SU-DHL-6 (cell line): ENCODE measurements around the gene SOX10.

ENCODE experiments used
- H2AFZ ChIP-seq: fragments of 200-600 bp; sonication (generic); 2 replicates; pipeline ENCODE4 v1.6.1; 2014; ENCODE audit warnings: low read depth, mild to moderate bottlenecking, moderate library complexity, mixed read lengths, antibody characterized with exemption, low read length; ENCODE audit not compliant: severe bottlenecking
- H3F3A ChIP-seq: fragments of 200-600 bp; shearing (Covaris generic); 2 replicates; pipeline ENCODE4 v1.6.0; 2016; ENCODE audit warnings: antibody characterized with exemption, mild to moderate bottlenecking; ENCODE audit not compliant: insufficient read depth
- H3K27ac ChIP-seq: fragments of 200-600 bp; sonication (generic); 2 replicates; pipeline ENCODE4 v1.5.1; 2016; ENCODE audit warnings: low read depth, mild to moderate bottlenecking, low read length, moderate library complexity, mixed read lengths
- H3K27me3 ChIP-seq: fragments of 200-600 bp; sonication (generic), shearing (Covaris generic); 2 replicates; pipeline ENCODE4 v1.6.0; 2014; ENCODE audit warnings: mild to moderate bottlenecking, low read length
- H3K36me3 ChIP-seq: fragments of 200-600 bp; sonication (generic); 2 replicates; pipeline ENCODE4 v1.6.1; 2014; ENCODE audit warnings: mild to moderate bottlenecking, low read length, mixed read lengths
- H3K4me2 ChIP-seq: fragments of 300-600, 200-600 bp; shearing (Covaris generic), sonication (generic); 2 replicates; pipeline ENCODE4 v1.6.0; 2014; ENCODE audit warnings: low read length, low read depth, mild to moderate bottlenecking; ENCODE audit not compliant: poor library complexity, severe bottlenecking
- H3K4me3 ChIP-seq: fragments of 200-600 bp; sonication (generic); 2 replicates; pipeline ENCODE4 v1.5.1; 2014; ENCODE audit warnings: antibody characterized with exemption, low read length, mild to moderate bottlenecking, mixed read lengths; ENCODE audit not compliant: insufficient read depth, poor library complexity, severe bottlenecking
- H3K79me2 ChIP-seq: fragments of 200-600 bp; sonication (generic); 2 replicates; pipeline ENCODE4 v1.6.1; 2014; ENCODE audit warnings: mild to moderate bottlenecking, low read length, moderate library complexity; ENCODE audit not compliant: insufficient read depth
- H3K9ac ChIP-seq: fragments of 200-600 bp; sonication (generic); 2 replicates; pipeline ENCODE4 v1.7.0; 2014; ENCODE audit warnings: mild to moderate bottlenecking, low read length
- H3K9me2 ChIP-seq: fragments of 200-600 bp; sonication (generic); replicated peaks from 2 replicates; pipeline ENCODE4 v1.6.1; 2014; ENCODE audit warnings: low read length; ENCODE audit not compliant: insufficient read depth
- H3K9me3 ChIP-seq: fragments of 200-600 bp; sonication (generic); 2 replicates; pipeline ENCODE4 v1.6.1; 2014; ENCODE audit warnings: low read length, mixed read lengths; ENCODE audit not compliant: insufficient read depth
- H4K20me1 ChIP-seq: fragments of 200-600 bp; sonication (generic); 2 replicates; pipeline ENCODE4 v1.6.1; 2014; ENCODE audit warnings: low read depth, mild to moderate bottlenecking, antibody characterized with exemption, low read length, moderate library complexity, mixed read lengths
- EZH2phosphoT487 ChIP-seq: fragments of 200-600 bp; sonication (generic), shearing (Covaris generic); conservative IDR thresholded peaks from 2 replicates; pipeline ENCODE4 v1.6.1; 2018; ENCODE audit warnings: mild to moderate bottlenecking, antibody characterized with exemption, low read length, moderate library complexity, mixed read lengths
- TF ChIP-seq, protein P1 (sequence below): fragments of 200-600 bp; sonication (generic); IDR thresholded peaks from one replicate; pipeline ENCODE4 v1.5.1; 2017; ENCODE audit warnings: antibody characterized with exemption, mild to moderate bottlenecking, low read length, moderate library complexity; ENCODE audit not compliant: insufficient read depth, poor library complexity, severe bottlenecking

The SOX10 gene

DNA sequence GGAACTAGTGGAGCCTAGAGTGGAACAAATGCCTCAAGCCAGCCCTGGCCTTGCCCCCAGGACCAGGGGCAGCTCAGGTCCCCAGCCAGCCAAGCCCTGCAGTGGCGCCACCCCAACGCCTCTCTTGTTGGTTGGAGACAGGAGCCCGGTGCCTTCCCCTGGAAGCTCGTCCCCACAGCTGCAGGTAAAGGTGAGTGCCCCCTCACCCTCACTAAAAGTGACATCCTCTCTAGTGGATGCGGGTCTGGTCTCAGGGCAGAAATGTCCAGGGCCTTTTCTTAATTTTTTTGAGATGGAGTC, 56.8 kb downstream of the SOX10 start:
- Histone ChIP-seq H3K27ac (no peak overlapping the region), H3K36me3 (no peaks in the 10 kb centered on the region), H3K9me2 (no peaks in the 10 kb centered on the region), H3K79me2 (no peaks in the 10 kb centered on the region), H4K20me1 (no peaks in the 10 kb centered on the region), H3K27me3 (no peaks in the 10 kb centered on the region), H3K4me2 (no peak overlapping the region), H3F3A (no peaks in the 10 kb centered on the region), H3K9me3 (no peaks in the 10 kb centered on the region), H3K9ac (no peak overlapping the region), H3K4me3 (no peak overlapping the region), H2AFZ (no peak overlapping the region)
- TF ChIP-seq, protein P1, sequence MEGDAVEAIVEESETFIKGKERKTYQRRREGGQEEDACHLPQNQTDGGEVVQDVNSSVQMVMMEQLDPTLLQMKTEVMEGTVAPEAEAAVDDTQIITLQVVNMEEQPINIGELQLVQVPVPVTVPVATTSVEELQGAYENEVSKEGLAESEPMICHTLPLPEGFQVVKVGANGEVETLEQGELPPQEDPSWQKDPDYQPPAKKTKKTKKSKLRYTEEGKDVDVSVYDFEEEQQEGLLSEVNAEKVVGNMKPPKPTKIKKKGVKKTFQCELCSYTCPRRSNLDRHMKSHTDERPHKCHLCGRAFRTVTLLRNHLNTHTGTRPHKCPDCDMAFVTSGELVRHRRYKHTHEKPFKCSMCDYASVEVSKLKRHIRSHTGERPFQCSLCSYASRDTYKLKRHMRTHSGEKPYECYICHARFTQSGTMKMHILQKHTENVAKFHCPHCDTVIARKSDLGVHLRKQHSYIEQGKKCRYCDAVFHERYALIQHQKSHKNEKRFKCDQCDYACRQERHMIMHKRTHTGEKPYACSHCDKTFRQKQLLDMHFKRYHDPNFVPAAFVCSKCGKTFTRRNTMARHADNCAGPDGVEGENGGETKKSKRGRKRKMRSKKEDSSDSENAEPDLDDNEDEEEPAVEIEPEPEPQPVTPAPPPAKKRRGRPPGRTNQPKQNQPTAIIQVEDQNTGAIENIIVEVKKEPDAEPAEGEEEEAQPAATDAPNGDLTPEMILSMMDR, result no peak
- no peak for TF ChIP-seq EZH2phosphoT487

DNA sequence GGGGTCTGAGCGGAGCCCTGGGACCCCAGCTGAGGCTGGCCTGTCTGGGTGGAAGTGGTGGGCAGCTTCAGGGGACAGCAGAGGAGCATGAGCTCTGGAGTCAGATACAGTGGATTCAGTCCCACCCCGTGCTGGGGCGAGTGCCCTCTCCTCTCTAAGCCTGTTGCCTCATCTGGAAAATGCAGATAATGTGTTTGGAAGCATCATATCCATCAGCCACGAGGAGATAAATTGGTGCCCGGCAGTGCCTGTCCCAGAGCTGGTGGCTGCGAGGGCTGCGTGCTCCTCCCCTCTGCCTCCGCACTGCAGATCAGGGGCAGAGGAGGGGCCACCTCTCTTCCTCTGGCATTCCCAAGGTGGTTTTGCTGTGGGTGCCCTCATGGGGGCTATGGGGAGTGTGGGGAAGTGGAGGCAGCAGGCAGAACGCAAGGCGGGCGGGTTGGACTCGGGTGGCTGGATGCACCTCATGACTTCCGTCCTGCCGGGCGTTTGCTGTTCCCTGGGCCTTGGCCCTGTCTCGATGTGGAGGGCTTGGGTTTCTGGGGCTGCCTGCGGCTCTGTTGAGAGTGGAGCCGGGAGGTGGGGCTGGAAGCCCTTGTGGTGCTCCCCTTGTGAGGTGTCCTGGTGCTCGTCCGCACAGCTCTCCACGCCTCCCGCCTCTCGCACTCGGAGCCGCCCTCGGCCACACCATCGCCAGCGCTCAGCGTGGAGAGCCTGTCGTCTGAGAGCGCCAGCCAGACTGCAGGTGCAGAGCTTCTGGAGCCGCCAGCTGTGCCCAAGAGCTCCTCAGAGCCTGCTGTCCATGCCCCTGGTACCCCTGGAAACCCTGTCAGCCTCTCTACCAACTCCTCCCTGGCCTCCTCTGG, 57.4 kb downstream of the SOX10 start:
- Histone ChIP-seq H2AFZ (no peak overlapping the region), H3K9me3 (no peaks in the 10 kb centered on the region), H3K4me3 (no peak overlapping the region), H3F3A (no peaks in the 10 kb centered on the region), H3K27me3 (no peaks in the 10 kb centered on the region), H3K36me3 (no peaks in the 10 kb centered on the region), H3K4me2 (no peak overlapping the region), H3K27ac (no peak overlapping the region), H3K79me2 (no peaks in the 10 kb centered on the region), H4K20me1 (no peaks in the 10 kb centered on the region), H3K9me2 (no peaks in the 10 kb centered on the region), H3K9ac (no peak overlapping the region)
- TF ChIP-seq, protein P1, result no peak
- TF ChIP-seq EZH2phosphoT487, result no peak

DNA sequence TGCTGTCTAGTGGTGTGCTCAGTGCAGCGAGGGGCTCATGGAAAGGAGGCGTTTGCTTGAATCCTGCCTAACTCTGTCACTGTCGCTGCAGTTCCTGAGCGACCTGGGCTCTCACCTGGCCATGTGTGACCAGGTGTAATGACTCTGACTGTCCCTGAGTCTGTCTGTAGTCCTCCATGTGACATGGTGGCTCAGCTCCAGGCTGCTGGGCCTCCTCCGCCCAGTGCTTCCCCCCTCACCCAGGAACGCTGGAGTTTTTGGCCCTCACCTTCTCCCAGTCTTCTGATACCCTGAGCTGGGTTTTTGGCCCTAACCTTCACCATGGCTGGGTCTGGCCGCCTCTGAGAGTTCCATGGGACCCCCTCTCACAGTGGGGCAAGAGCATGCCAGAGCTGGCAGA, 58.0 kb downstream of the SOX10 start:
- Histone ChIP-seq H3K36me3 (no peaks in the 10 kb centered on the region), H3K27me3 (no peaks in the 10 kb centered on the region), H3K9ac (no peak overlapping the region), H3F3A (no peaks in the 10 kb centered on the region), H3K79me2 (no peaks in the 10 kb centered on the region), H3K4me2 (no peak overlapping the region), H2AFZ (no peak overlapping the region), H3K9me3 (no peaks in the 10 kb centered on the region), H3K4me3 (no peak overlapping the region), H3K27ac (no peak overlapping the region), H3K9me2 (no peaks in the 10 kb centered on the region), H4K20me1 (no peaks in the 10 kb centered on the region)
- TF ChIP-seq EZH2phosphoT487, result no peak

DNA sequence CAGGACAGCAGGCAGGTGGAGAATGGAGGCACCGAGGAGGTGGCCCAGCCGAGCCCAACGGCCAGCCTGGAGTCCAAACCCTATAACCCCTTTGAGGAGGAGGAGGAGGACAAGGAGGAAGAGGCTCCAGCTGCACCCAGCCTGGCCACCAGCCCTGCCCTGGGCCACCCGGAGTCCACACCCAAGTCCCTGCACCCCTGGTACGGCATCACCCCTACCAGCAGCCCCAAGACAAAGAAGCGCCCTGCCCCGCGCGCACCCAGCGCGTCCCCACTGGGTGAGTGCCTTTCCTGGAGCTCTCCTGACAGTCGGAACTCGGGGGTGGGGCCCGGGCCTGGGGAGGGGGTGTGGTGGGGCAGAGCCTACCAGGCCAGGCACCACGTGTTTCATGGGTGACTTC, 58.6 kb downstream of the SOX10 start:
- H4K20me1 ChIP-seq, result no peaks in the 10 kb centered on the region
- H3K4me2 ChIP-seq, result no peak overlapping the region

More for the DNA sequence above, 58.6 kb downstream of the SOX10 start:
- Histone ChIP-seq H3K27me3 (no peaks in the 10 kb centered on the region), H3F3A (no peaks in the 10 kb centered on the region), H3K9ac (no peak overlapping the region), H2AFZ (no peak overlapping the region), H3K27ac (no peak overlapping the region), H3K36me3 (no peaks in the 10 kb centered on the region), H3K4me3 (no peak overlapping the region), H3K9me2 (no peaks in the 10 kb centered on the region), H3K79me2 (no peaks in the 10 kb centered on the region), H3K9me3 (no peaks in the 10 kb centered on the region)
- TF ChIP-seq EZH2phosphoT487, result no peak
- TF ChIP-seq, protein P1, result no peak
